Peyer's patch (tissue), 4 donors: ENCODE data around the gene RNF41. TPM values are rescaled to one million over a fixed set of nuclear protein-coding genes. Genes with fewer than 3 reads are reported as not detected.
"Not testable (repeated sequence)": the region's sequence is repeated elsewhere in the genome, so short reads cannot be mapped to it uniquely, and the experiment has no call there.

Experiments
- DNase-seq, 3 donors: peaks; one replicate each; pipeline ENCODE4 v3.0.0-alpha.2; 2017 to 2019
- H3K27ac ChIP-seq, 4 donors: fragments of 200-600 bp; sonication (generic); one replicate each; pipeline ENCODE4 v1.5.1; 2016 to 2019
- H3K27me3 ChIP-seq, 2 donors: fragments of 200-600 bp; sonication (generic); one replicate each; pipeline ENCODE4 v1.5.1; 2019
- H3K36me3 ChIP-seq, 3 donors: fragments of 200-600 bp; sonication (generic); one replicate each; pipeline ENCODE4 v1.5.1; 2016 to 2019
- H3K4me1 ChIP-seq, 4 donors: fragments of 200-600 bp; sonication (generic); one replicate each; pipeline ENCODE4 v1.5.1; 2016 to 2019
- H3K4me3 ChIP-seq, 4 donors: fragments of 200-600 bp; sonication (generic); 1 replicate in 3 of 4; 2 replicates in 1 of 4; pipeline ENCODE4 v1.5.1; 2016 to 2019; ENCODE audit warnings: mild to moderate bottlenecking in 1 of 4
- H3K9me3 ChIP-seq, 4 donors: fragments of 200-600 bp; sonication (generic); one replicate each; pipeline ENCODE4 v1.5.1; 2016 to 2019; ENCODE audit warnings: mild to moderate bottlenecking in 1 of 4
- CTCF ChIP-seq, 6 experiments: fragments of 450-650 bp in 4 of 6; fragments of 200-600 bp in 2 of 6; sonication (generic) in 1 of 6; IDR thresholded peaks; one replicate each; pipeline ENCODE4 v1.5.1; 2017 to 2019; ENCODE audit warnings: antibody characterized with exemption in 6 of 6, mild to moderate bottlenecking in 3 of 6, moderate library complexity in 1 of 6
- POLR2A ChIP-seq, 2 donors: fragments of 450-650 bp; IDR thresholded peaks; one replicate each; pipeline ENCODE4 v1.5.1; 2017; ENCODE audit warnings: antibody characterized with exemption in 2 of 2, mild to moderate bottlenecking in 2 of 2, moderate library complexity in 2 of 2
- total RNA-seq, 4 donors: library from RNA; depleted of rRNA; stranded (reverse); fragments of >200 nt; gene quantifications; one replicate each; pipeline ENCODE4 v1.1.0, GENCODE V29; 2016

Gene RNF41
- total RNA-seq, 4 donors from 2014 or later, result 23.8 to 52.0 (median 37.6) TPM

DNA sequence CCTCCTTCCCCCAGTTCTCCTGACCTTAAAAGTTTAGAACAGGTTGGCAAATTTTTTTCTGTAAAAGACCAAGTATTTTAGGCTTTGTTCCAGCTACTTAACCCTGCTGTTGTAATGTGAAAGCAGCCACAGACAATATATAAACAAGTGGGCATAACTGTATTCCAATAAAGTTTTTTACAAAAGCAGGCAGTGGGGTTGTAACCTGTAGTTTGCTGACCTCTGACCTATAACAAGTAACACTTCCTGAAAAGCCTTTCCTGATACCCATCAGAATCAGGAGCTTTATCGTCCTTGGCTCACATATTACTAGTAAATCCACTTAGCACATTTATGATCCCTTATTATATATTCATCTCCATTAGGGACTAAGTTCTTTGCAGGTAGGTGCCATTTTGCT is 19.4 kb downstream of the RNF41 start:
- H3K36me3 ChIP-seq, result peaks cover 0 to 31% (median 3%) of the 10 kb centered on the region in 3 donors
- no peak overlapping the region for H3K4me3 ChIP-seq
- TF ChIP-seq POLR2A (IDR thresholded peaks at IDR 0.05) (no peak), CTCF (IDR thresholded peaks at IDR 0.05) (no peak)
- no peaks in the 10 kb centered on the region for H3K27me3 ChIP-seq
- peaks cover 0 to 6% (median 0%) of the 10 kb centered on the region in 4 donors for H3K4me1 ChIP-seq
- no peak for DNase-seq
- H3K27ac ChIP-seq, result no peak overlapping the region
- no peaks in the 10 kb centered on the region for H3K9me3 ChIP-seq

DNA sequence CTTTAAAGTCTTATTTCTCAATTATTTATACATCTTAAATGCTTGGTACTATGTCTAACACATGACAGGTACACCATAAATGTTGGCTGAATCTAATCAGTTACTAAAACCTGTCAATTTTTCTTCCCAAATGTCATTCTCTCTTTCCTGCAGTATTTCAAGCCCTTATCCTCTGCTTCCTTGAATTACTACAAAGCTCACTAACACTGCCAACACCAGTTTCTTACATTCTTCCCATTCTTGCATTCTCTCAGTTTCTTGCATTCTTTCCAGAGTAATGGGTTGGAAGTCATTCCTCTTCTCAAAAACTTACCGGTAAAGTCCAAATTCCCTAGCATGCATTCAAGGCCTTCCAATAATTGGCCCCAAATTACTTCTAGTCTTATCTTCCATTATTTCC is 22.9 kb downstream of the RNF41 start:
- Histone ChIP-seq H3K4me3 (no peak overlapping the region), H3K4me1 (peaks cover 0 to 6% (median 0%) of the 10 kb centered on the region in 4 donors), H3K27ac (no peak overlapping the region), H3K9me3 (no peaks in the 10 kb centered on the region), H3K36me3 (no peaks in the 10 kb centered on the region), H3K27me3 (no peaks in the 10 kb centered on the region)
- DNase-seq, result no peak
- TF ChIP-seq CTCF (IDR thresholded peaks at IDR 0.05) (no peak), POLR2A (IDR thresholded peaks at IDR 0.05) (no peak)

DNA sequence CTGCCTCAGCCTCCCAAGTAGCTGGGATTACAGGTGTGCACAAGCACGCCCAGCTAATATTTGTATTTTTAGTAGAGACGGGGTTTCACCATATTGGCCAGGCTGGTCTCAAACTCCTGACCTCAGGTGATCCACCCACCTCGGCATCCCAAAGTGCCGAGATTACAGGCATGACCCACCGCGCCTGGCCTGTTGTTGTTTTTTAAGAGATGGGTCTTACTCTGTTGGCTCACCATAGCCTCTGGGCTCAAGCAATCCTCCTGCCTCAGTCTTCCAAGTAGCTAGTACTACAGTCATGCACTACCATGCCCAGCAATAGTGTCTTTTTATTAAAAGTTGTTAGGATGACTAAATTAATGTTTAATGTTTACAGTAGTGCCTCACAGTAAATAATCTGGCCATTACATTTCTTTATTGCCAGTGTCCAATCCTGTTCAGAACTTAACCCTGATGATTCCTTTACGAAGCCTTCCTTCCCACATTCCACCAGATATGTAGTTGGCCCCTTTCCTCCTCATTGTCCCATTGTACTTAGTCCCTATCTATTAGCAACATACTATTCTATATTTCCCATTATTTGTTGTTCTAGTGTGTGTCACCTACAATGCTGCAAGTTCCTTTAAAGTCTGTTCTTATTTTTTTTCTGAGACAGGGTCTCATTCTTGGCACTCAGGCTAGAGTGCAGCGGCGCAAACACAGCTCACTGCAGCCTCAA is 23.6 kb downstream of the RNF41 start:
- Histone ChIP-seq H3K4me1 (peaks cover 0 to 6% (median 0%) of the 10 kb centered on the region in 4 donors), H3K27ac (peak overlapping the region in 1 of 4 donors; percentile 39), H3K36me3 (no peaks in the 10 kb centered on the region), H3K9me3 (no peaks in the 10 kb centered on the region), H3K27me3 (no peaks in the 10 kb centered on the region), H3K4me3 (no peak overlapping the region)
- no peak for DNase-seq
- TF ChIP-seq POLR2A (IDR thresholded peaks at IDR 0.05), result no peak
- TF ChIP-seq CTCF (IDR thresholded peaks at IDR 0.05), result no peak

DNA sequence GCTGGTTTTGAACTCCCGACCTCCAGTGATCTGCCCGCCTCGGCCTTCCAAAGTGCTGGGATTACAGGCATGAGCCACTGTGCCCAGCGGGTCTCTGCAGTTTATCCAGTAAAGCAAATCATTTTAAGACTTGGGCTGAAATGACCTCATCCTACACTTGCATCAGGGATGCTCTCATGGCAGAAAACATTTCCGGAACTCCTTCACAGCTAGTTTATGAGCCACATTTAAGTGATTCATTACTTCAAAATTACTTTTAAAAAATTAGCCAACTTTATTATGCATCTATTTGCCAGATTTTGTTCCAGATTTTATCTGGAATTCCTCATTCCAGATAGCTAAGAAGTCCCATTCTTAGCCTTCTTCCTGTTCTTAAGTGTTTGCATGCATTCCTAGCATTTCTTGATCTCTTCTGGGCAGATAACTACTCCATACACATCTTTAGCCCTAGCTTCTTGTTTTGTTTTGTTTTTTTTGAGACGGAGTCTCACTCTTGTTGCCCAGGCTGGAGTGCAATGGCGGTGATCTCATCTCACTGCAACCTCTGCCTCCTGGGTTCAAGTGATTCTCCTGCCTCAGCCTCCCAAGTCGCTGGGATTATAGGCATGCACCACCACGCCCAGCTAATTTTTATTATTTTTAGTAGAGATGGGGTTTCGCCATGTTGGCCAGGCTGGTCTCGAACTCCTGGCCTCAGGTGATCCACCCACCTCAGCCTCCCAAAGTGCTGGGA is 24.7 kb downstream of the RNF41 start:
- not testable (repeated sequence) for H3K27me3 ChIP-seq, H3K36me3 ChIP-seq, DNase-seq, H3K4me3 ChIP-seq, H3K9me3 ChIP-seq, H3K4me1 ChIP-seq
- peak overlapping the region in 2 of 4 donors; percentile 42 to 49 for H3K27ac ChIP-seq

DNA sequence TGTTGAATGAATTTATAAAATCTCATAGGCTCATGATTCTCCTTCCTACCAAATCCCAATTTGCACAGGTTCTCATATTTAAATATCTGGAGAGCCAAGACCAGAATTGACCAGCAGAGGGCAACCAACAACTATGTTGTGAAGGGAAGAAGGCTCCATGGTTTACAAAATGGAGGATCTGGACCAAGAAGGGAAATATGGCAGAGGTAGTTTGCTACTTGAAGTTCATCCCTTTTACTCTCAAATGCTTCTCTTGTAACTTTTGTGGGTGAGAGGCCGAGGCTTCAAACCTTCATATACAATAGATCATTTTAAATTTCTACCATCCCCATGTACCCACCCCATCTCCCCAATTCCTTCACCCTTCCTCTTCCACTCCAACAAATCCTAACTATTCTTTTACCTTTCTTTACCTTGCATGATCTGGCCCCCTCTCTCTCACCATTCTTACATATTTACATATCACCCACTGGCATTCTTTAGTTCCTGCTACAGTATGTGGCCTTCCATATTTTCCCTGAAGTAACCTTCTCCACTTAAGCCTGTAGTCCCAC is 28.6 kb downstream of the RNF41 start:
- Histone ChIP-seq H3K9me3 (no peaks in the 10 kb centered on the region), H3K27ac (no peak overlapping the region), H3K27me3 (no peaks in the 10 kb centered on the region), H3K36me3 (no peaks in the 10 kb centered on the region), H3K4me1 (peaks cover 0 to 7% (median 4%) of the 10 kb centered on the region in 4 donors), H3K4me3 (no peak overlapping the region)
- TF ChIP-seq POLR2A (IDR thresholded peaks at IDR 0.05), result no peak
- TF ChIP-seq CTCF (IDR thresholded peaks at IDR 0.05), result peak; percentile 81 to 97 (median 94)
- peak in 2 of 3 donors; percentile 89 to 94 for DNase-seq

- no peak for TF ChIP-seq CTCF (IDR thresholded peaks at IDR 0.05)
- no peak for TF ChIP-seq POLR2A (IDR thresholded peaks at IDR 0.05)
- H3K4me1 ChIP-seq, result peaks cover 0 to 12% (median 7%) of the 10 kb centered on the region in 4 donors
- H3K4me3 ChIP-seq, result no peak overlapping the region
- H3K27ac ChIP-seq, result no peak overlapping the region
- H3K36me3 ChIP-seq, result no peaks in the 10 kb centered on the region
- no peak for DNase-seq
- H3K9me3 ChIP-seq, result no peaks in the 10 kb centered on the region
- H3K27me3 ChIP-seq, result no peaks in the 10 kb centered on the region
Observed at GRCh38 chr12:56192582-56192981, 29.1 kb downstream of the RNF41 start.
